AG10803 (cell line): Measurements from ENCODE around the gene CD36.

Experiments
- DNase-seq: peaks from one replicate; pipeline ENCODE4 v3.0.0; 2010; ENCODE audit warnings: low read depth
- H3K4me3 ChIP-seq: 2 replicates; pipeline ENCODE4 v1.5.1; 2011; ENCODE audit warnings: mild to moderate bottlenecking, low read length, control low read depth
- TF ChIP-seq, protein P1 (sequence below): conservative IDR thresholded peaks from 2 replicates; pipeline ENCODE4 v1.5.1; 2011; ENCODE audit warnings: mild to moderate bottlenecking, low read length, control low read depth, inconsistent platforms

Gene CD36

GRCh38 chr7:80649011-80649410, 10.6 kb downstream of the CD36 start:
- TF ChIP-seq, protein P1, sequence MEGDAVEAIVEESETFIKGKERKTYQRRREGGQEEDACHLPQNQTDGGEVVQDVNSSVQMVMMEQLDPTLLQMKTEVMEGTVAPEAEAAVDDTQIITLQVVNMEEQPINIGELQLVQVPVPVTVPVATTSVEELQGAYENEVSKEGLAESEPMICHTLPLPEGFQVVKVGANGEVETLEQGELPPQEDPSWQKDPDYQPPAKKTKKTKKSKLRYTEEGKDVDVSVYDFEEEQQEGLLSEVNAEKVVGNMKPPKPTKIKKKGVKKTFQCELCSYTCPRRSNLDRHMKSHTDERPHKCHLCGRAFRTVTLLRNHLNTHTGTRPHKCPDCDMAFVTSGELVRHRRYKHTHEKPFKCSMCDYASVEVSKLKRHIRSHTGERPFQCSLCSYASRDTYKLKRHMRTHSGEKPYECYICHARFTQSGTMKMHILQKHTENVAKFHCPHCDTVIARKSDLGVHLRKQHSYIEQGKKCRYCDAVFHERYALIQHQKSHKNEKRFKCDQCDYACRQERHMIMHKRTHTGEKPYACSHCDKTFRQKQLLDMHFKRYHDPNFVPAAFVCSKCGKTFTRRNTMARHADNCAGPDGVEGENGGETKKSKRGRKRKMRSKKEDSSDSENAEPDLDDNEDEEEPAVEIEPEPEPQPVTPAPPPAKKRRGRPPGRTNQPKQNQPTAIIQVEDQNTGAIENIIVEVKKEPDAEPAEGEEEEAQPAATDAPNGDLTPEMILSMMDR = no peak
- DNase-seq = no peak
- H3K4me3 ChIP-seq = no peak overlapping the region

GRCh38 chr7:80650030-80650429, 11.6 kb downstream of the CD36 start:
- H3K4me3 ChIP-seq = no peak overlapping the region
- TF ChIP-seq, protein P1 = no peak
- DNase-seq = no peak

DNA sequence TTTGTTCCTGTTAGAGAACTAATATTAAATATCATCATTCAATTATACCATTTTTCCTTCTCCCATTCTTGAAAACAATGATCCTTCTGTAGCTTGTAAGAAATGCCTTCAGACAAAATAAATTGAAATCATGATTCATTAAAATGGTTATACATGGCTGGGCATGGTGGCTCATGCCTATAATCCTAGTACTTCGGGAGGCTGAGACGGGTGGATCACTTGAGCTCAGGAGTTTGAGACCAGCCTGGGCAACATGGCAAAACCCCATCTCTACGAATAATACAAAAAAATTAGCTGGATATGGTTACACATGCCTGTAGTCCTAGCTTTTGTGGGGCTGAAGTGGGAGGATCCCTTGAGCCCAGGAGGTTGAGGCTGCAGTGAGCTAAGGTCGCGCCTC, 13.0 kb downstream of the CD36 start:
- no peak for DNase-seq
- no peak overlapping the region for H3K4me3 ChIP-seq
- TF ChIP-seq, protein P1 = no peak

DNA sequence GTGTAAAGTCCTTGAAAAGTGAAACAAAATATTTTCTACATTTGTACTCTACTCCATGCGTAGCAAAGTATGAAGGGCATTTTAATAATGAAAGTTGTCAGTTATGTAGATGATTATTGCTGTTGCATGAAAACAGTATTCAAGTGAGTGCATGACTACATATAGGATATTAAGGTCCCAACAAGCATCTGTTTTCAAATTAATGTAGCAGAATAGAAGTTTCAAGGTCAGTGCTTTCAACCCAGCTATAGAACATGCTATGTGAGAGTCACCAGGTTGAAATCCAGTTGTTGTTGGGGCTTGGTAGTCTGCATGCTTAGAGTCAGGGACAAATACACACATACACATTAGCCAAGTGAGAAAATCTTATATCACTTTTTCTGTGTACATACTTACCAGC, 14.8 kb downstream of the CD36 start:
- DNase-seq = no peak
- H3K4me3 ChIP-seq = no peak overlapping the region
- TF ChIP-seq, protein P1 = no peak

DNA sequence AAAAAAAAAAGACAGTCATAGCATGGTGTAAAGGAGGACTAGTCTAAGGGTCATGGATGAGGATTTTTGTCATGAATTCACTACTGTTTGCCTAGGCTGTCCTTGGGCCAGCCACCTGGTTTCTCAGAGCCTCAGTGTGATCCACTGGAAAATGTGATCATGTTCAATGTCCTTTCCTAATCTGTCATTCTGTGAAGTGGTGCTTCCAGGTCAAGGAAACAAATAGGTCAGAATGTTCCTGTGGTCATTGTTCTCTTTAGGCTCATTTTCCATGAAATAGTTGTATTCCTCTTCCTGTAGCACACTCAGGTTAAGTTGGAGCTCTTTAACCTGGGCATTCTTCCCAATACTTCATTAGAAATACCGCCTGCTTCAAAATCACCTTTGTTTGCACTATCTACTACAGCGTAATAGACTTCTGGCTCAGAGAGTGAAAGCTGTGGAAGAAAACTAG, 16.5 kb downstream of the CD36 start:
- DNase-seq = no peak
- H3K4me3 ChIP-seq = no peak overlapping the region
- TF ChIP-seq, protein P1 = no peak

DNA sequence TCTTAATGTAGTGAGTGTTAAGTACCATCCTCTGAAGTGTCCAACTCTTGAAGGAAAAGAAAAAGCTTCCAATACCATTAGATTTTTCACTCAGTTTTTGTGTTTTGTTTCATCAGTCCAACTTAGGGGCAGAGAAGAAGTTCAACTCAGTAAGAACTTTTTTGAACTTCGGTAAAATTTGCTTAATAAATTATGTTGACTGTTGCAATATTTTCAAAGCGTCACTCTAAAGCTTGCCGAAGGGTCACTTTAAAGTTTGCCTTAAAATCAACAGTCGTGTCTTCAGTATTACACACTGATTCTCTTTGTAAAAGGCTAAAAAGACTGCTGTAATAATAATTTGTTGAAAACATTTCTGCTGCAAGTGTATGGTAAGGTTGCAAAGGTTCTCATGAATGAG, 17.6 kb downstream of the CD36 start:
- TF ChIP-seq, protein P1 = no peak
- no peak for DNase-seq
- no peak overlapping the region for H3K4me3 ChIP-seq

DNA sequence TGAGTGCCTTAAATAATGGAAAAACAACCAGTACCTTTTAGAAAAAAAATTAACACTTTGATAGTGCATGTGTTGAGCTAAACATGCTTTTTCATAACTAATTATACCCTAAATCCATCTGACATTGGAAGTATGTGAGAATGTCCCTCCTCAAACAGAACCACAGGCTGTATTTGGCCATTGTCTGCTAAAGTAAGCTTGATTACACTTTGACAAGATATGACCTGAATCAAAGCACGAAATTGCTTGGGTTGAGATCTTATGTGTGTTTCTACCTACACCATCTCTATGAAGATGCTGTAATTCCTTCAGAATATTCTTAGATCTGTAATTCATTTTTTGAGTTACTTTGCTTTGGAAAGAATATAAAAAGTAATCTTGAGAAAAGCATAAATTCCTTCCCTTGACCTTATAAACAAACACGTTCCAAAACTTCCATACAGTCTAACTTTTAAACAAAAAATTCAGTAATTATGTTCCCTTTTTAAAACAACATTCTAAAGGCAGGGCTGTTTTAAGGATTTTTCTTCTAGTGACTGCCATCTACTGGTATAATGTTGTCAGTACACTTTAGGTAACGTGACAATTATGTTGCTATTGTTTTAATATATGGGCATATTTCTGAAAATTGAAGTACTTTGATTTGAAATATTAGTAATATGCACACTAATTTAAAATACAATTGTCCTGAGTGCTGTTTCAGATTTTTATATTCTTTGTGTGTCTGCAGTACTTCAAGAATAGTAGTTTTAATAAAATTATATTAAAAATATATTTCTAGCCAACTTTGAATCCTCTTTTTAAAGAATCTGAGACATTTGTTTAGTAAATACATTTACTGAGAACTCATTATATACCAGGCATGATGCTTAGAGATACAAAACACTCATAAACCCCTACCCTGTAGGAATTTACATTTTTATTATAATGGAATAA, 20.9 kb downstream of the CD36 start:
- TF ChIP-seq, protein P1 = peak; percentile 77
- DNase-seq = peak; percentile 34
- H3K4me3 ChIP-seq = no peak overlapping the region
